ENCODE results near the gene FAM53A.

Gene FAM53A

DNA sequence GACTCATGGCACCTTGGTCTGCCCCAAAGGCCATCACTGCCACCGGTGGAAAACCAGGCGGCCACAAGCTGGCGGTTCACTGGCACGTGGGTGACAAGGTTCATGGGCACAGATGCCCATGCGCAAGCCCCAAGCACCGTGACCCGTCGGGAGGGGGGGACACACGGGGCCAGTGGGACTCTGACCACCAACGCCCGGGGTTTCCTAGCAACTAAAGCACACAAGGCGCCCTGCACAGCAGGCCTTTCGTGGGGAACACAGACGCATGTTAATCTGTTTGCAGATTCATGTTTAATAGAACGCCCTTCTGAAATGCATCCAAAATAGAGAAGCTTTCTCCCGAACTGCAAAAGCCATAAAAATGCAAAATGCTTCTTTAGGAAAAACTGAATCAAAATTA is 43.9 kb downstream of the FAM53A start:
- no peak for DNase-seq (ENCODE audit: low spot score)

DNA sequence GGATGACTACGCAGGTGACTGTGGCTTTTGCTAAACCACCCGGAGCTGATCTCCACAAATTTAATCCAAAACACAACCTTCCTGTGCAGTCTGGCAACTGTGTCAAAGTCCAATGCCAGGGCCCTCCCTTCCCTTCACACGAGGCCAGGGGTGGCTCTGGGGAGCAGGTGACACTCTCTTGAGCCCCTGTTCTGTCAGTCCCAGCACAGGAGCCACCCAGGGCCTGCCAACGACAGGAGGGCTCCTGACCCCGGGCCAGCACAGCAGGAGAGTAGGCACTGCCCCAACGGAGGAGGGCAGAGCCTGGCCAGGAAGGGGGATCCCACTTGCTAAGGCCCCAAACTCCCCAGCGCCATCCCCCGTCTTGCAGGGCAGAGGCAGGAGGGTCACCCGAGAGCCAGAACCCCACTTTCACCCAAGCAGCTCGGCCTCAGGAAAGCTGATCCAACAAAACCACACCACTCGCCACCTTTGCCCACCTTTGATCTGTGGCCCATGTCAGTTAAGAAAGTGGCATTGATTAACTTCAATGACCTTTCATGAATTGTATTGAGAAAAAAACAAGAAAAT is 44.7 kb downstream of the FAM53A start:
- DNase-seq (ENCODE audit: low spot score) = no peak

GRCh38 chr4:1638873-1639272 is 45.2 kb downstream of the FAM53A start:
- no peak for DNase-seq (ENCODE audit: low spot score)

DNA sequence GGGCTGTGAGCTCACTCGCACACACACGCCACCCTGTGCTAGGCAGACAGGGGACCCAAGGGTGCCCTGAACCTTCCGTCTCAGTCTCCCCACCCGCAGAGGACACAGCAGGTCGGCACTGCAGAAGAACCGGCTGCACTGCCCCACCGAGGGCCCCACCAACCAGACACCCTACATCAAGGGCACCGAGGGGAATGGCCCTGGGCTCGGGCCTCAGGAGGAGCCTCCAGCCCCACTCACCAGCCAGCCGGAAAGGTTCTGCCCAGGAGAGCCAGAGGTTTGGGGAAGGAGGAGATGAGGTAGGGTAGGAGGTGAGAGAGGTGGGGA is 45.9 kb downstream of the FAM53A start:
- no peak for DNase-seq (ENCODE audit: low spot score)

- DNase-seq (ENCODE audit: low spot score) = no peak
Observed at GRCh38 chr4:1637580-1638271, 46.4 kb downstream of the FAM53A start.

DNA sequence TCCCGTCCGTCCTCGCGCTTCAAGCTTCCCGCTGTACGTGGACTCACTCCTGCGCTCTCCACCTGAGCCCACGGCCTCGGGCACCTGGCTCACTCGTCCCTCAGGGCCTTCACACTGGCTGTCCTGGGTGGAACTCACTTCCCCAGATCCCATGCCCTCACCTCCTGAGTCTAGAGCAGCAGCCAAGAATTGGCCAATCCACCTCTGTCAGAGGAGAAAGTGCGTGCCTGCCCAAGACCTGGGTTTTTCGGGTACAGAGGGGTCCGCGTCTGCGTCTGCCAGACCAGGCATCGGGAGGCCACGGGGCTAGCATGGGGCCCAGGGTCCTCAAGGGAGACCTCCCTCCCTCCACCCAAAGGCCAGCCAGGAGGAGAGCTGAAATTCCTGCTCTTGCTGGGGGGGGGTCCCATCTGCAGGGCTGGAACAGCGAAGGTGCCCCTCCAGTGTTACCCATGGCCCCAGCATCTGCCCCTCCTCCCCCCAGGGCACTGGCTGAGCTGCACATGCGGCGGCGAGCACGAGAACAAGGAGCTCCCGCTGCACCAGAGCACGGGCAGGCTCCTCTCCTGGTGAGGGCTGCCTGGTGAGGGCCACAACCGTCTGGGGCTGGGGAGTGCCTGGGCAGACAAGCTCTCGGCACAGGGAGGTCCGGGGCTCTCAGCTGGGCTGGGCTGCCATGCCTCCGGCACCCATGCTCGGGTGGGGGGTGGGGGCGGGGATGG is 47.5 kb downstream of the FAM53A start:
- no peak for DNase-seq (ENCODE audit: low spot score)

DNA sequence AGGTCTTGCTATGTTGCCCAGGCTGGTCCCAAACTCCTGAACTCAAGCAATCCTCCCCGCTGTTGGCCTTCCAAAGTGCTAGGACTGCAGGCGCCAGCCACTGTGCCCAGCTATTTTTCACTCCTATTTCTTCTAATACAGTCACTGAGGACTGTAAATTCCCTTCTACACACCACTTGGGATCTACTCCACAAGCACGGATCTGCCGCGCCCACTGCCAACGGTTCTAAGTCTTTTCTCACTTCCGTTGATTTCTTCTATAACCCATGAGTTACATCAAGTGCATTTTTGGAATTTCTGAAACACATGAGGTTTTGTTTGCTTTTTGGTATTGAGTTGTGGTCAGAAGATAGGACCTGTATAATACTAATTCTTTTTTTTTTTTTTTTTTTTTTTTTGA is 48.6 kb downstream of the FAM53A start:
- DNase-seq (ENCODE audit: low spot score) = no peak

GRCh38 chr4:1633993-1634392 is 50.1 kb downstream of the FAM53A start:
- no peak for DNase-seq (ENCODE audit: low spot score)

GRCh38 chr4:1632109-1633104 is 51.7 kb downstream of the FAM53A start:
- DNase-seq (ENCODE audit: low spot score) = peak; percentile 13

- no peak for DNase-seq (ENCODE audit: low spot score)
Observed at GRCh38 chr4:1631136-1631535, 53.0 kb downstream of the FAM53A start.

- no peak for DNase-seq (ENCODE audit: low spot score)
Observed at GRCh38 chr4:1630266-1630665, 53.8 kb downstream of the FAM53A start.

DNA sequence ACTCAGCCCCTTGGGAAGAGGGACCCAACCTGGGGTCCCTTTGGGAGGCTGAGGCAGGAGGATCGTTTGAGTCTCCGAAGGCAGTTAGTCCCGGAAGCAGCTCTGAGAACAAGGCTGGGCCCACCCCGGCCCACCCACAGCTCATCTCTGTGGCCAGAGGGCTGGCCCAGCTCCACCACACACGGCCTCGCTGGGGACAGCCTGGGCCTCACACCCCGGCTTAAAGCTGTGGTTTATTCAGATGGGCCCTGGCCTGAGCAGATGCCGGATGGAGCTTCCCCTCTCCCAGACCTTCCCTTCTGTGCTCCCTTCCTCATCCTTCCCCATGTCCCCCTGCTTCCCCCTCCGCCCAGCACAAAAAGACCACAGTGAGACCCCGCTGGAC is 54.4 kb downstream of the FAM53A start:
- no peak for DNase-seq (ENCODE audit: low spot score)

DNA sequence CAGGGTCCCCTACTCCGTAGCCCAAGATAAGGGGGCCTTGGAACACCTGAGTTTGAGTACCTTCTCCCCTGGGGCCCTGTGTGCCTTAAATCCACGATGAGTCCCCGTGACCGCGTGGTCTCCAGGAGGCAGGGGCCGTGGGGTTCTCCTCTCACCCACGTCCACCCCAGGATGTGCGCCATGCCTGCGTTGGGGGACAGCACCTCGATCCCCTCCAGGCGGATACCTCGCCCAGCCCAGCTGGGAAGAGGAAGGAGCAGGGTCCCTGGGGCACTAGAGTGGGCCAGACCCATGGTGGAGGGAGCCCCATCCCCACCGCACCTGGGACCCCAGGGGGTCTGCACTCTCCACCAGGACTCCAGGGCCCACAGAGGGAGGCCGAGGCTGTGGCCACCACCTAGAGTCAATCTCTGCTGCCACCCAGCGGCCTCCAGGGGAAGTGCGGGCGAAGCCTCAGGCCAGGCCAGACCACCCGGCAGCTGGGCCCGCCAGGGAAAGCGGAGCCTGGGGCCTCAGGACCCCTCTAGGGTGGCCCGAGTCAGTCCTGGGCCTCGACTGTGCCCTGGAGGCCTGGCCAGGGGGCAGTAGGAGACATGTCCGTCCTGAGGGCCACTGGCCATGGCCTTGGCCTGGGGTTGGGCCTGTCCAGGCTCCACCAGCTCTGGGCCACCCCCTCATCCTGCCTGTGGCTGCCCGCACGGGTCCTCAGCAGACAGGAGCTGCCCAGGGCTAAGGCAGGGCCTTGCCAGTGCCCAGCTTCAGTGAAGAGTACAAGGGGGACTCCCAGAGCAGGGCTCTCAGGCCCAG is 55.0 kb downstream of the FAM53A start:
- DNase-seq (ENCODE audit: low spot score) = peak; percentile 63

DNA sequence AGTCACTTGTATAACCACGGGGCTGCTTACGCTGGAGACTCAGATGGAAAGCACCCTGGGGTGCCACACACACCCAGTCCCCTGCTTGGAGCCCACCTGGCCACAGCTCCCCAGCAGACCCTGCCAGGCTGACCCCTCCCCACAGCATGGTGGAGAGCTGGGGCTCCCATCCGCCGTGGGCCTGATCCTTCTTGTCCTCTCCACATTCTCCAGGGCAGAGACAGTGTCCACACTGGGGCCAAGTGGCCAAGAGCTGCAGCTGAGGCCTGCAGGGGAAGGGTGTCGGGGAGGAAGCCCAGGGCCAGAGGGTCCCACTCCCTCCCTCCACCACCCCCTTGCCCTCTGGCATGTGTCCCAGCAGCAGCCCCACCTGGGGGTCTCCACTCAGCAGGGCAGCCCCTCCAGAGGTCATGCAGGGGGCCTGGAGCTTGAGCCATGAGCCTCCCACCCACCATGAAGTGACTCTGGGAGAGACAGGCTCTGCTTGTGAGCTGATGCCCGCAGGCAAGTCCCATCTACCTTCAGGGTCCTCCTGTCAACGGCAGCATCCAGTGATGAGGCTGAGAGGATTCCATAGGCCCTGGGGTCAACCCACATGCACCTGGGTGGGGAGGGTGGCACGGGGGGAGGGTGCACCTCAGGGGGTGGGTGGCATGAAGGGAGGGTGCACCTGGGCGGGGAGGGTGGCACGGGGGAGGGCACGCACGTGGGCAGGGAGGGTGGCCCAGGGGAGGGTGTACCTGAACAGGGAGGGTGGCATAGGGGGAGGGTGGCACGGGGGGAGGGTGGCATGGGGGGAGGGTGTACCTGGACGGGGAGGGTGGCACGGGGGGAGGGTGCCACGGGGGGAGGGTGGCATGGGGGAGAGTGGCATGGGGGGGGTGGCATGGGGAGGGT is 56.4 kb downstream of the FAM53A start:
- no peak for DNase-seq (ENCODE audit: low spot score)

GRCh38 chr4:1626941-1627340 is 57.2 kb downstream of the FAM53A start:
- DNase-seq (ENCODE audit: low spot score) = no peak

DNA sequence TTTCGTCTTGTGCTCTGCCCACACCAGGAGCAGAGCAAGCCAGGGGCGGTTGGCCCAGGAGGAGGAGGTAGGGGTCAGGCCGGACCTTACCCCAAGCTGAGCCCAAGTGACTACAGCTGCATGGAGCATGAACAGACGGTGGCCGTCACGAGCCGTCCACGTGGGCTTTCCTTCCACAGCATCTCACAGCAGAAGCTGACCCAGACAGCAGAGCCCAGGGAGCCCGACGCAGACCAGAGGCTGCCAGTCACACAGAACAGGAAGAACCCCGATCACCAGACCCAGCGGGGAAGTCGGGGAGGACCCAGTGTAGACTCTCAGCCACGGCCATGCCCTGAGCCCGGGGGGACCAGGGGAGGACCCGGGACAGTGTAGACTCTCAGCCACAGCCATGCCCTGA is 58.0 kb downstream of the FAM53A start:
- no peak for DNase-seq (ENCODE audit: low spot score)

GRCh38 chr4:1625600-1626138 is 58.4 kb downstream of the FAM53A start:
- DNase-seq (ENCODE audit: low spot score) = no peak

DNA sequence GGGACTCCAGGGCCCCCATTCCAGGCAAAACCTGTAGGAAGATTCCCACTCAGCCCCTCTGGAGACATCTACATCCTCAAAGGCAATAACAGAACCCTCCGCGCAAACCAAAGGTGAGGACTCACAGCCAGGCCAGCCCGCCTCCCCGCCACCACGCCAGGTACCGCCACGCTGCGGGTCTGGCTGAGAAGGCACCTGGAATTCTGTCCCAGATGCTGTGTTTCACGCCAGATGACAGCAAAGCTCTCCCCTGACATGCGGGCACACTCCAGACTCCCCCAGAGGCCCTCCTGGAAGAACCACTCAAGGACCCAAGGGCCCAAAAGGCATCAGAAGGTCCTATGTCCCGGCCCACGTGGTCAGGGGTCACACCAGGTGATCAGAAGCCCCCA is 59.6 kb downstream of the FAM53A start:
- no peak for DNase-seq (ENCODE audit: low spot score)

GRCh38 chr4:1623821-1624518 is 60.1 kb downstream of the FAM53A start:
- DNase-seq (ENCODE audit: low spot score) = no peak

DNA sequence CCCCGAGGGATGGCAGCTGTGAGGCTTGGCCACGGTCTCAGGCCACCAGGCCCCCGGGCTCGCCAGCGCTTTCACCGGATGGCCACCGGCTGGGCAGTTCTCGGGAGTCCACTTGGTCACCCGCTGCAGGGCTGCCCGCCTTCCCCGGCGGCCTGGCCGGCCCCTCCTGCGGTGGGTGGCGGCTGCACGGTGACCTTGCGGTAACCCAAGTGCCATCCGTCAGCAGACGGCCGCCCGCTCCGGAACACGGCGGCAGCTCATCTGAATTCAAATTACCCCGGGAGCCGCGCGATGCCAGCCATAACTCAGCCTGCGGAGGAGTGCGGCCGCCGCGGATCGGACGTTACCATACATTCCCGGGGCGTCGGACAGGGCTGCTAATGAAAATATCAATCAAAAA is 60.7 kb downstream of the FAM53A start:
- DNase-seq (ENCODE audit: low spot score) = no peak

All from hematopoietic multipotent progenitor cell treated with erythropoietin and hydrocortisone succinate and interleukin-3 and kit ligand, for 17 days (in vitro differentiated cells).